Measurements from ENCODE around the gene CHCHD10.

Gene CHCHD10

GRCh38 chr22:23772315-23772648 lies 4.5 kb upstream of the CHCHD10 start:
- DNase-seq: no peak
- Mint-ChIP-seq H3K4me3 (peak overlapping the region; percentile 71), H3K9me3 (no peaks in the 10 kb centered on the region), H3K36me3 (ENCODE audit: low read depth) (no peaks in the 10 kb centered on the region), H3K4me1 (peaks cover 46% of the 10 kb centered on the region), H3K27ac (no peak overlapping the region), H3K27me3 (ENCODE audit: low read depth, poor library complexity) (peaks cover 13% of the 10 kb centered on the region)
- TF ChIP-seq CTCF (IDR thresholded peaks at IDR 0.05): no peak

GRCh38 chr22:23769321-23769965 lies 1.7 kb upstream of the CHCHD10 start:
- no peaks in the 10 kb centered on the region for H3K9me3 Mint-ChIP-seq
- no peak for DNase-seq
- H3K36me3 Mint-ChIP-seq (ENCODE audit: low read depth): no peaks in the 10 kb centered on the region
- peaks cover 45% of the 10 kb centered on the region for H3K4me1 Mint-ChIP-seq
- TF ChIP-seq CTCF (IDR thresholded peaks at IDR 0.05): no peak
- H3K27me3 Mint-ChIP-seq (ENCODE audit: low read depth, poor library complexity): peaks cover 13% of the 10 kb centered on the region
- H3K27ac Mint-ChIP-seq: no peak overlapping the region
- peak overlapping the region; percentile 88 for H3K4me3 Mint-ChIP-seq

- H3K4me3 Mint-ChIP-seq: peak overlapping the region; percentile 88
- no peaks in the 10 kb centered on the region for H3K36me3 Mint-ChIP-seq (ENCODE audit: low read depth)
- TF ChIP-seq CTCF (IDR thresholded peaks at IDR 0.05): no peak
- H3K4me1 Mint-ChIP-seq: peaks cover 50% of the 10 kb centered on the region
- no peak overlapping the region for H3K27ac Mint-ChIP-seq
- DNase-seq: no peak
- peaks cover 6% of the 10 kb centered on the region for H3K27me3 Mint-ChIP-seq (ENCODE audit: low read depth, poor library complexity)
- H3K9me3 Mint-ChIP-seq: no peaks in the 10 kb centered on the region
These were observed 484 bp downstream of the CHCHD10 start for GRCh38 chr22:23767303-23767672.

GRCh38 chr22:23764899-23765881 lies 2.6 kb downstream of the CHCHD10 start:
- no peak overlapping the region for H3K27ac Mint-ChIP-seq

GRCh38 chr22:23763954-23764353 lies 3.8 kb downstream of the CHCHD10 start:
- peak overlapping the region; percentile 68 for H3K4me3 Mint-ChIP-seq
- no peak for TF ChIP-seq CTCF (IDR thresholded peaks at IDR 0.05)
- H3K4me1 Mint-ChIP-seq: peaks cover 48% of the 10 kb centered on the region
- no peaks in the 10 kb centered on the region for H3K9me3 Mint-ChIP-seq
- no peak overlapping the region for H3K27ac Mint-ChIP-seq
- no peak for DNase-seq
- H3K36me3 Mint-ChIP-seq (ENCODE audit: low read depth): no peaks in the 10 kb centered on the region
- no peaks in the 10 kb centered on the region for H3K27me3 Mint-ChIP-seq (ENCODE audit: low read depth, poor library complexity)

More at GRCh38 chr22:23764899-23765881, 2.6 kb downstream of the CHCHD10 start:
- Mint-ChIP-seq H3K9me3 (no peaks in the 10 kb centered on the region), H3K27me3 (ENCODE audit: low read depth, poor library complexity) (peaks cover 6% of the 10 kb centered on the region), H3K36me3 (ENCODE audit: low read depth) (no peaks in the 10 kb centered on the region), H3K4me3 (no peak overlapping the region), H3K4me1 (peaks cover 58% of the 10 kb centered on the region)
- no peak for TF ChIP-seq CTCF (IDR thresholded peaks at IDR 0.05)
- DNase-seq: no peak

Data from nephron progenitor cell (in vitro differentiated cells).